CD4-positive, alpha-beta T cell (primary cell): ENCODE measurements around the gene GNA12. TPM values are rescaled to one million over a fixed set of nuclear protein-coding genes. Genes with fewer than 3 reads are reported as not detected.
A peak's percentile ranks its signal among the peaks of the same experiment; 100 is the strongest.

Experiments
- ATAC-seq: fragments of 200-7000 bp; cut with Tn5 transposase; one replicate; pipeline ENCODE4 v1.10.0; 2022; ENCODE audit warnings: mild to moderate bottlenecking; ENCODE audit not compliant: poor library complexity
- CTCF ChIA-PET: fragments of 350-600 bp; sonication (Branson Sonifier 250); formaldehyde crosslinking; loops from one replicate; lab custom pipeline; 2021; ENCODE audit warnings: antibody characterized with exemption, inconsistent platforms; lab: Charles Lee
- POLR2A ChIA-PET: fragments of 350-600 bp; sonication (Branson Sonifier 250); formaldehyde crosslinking; loops from one replicate; lab custom pipeline; 2021; ENCODE audit warnings: antibody characterized with exemption, inconsistent platforms; lab: Charles Lee
- DNase-seq, 14 experiments: peaks; one replicate each; pipeline ENCODE4 v3.0.0-alpha.2; 2013 to 2020; ENCODE audit warnings: mixed read lengths in 2 of 14
- H3K27ac ChIP-seq, 2 donors: one replicate each; pipeline versions ENCODE4 v1.5.1 to v1.7.0; 2013; ENCODE audit warnings: low read length in 2 of 2, low read depth in 1 of 2, mild to moderate bottlenecking in 1 of 2
- H3K27me3 ChIP-seq, 2 experiments: 1 replicate in 1 of 2; 2 replicates in 1 of 2; pipeline versions ENCODE4 v1.6.1 to v1.7.0; 2013; ENCODE audit warnings: low read length in 2 of 2, control low read depth in 1 of 2, mild to moderate bottlenecking in 1 of 2, moderate library complexity in 1 of 2; ENCODE audit not compliant: insufficient read depth in 2 of 2, control insufficient read depth in 1 of 2
- H3K36me3 ChIP-seq: one replicate; pipeline ENCODE4 v1.6.1; 2013; ENCODE audit warnings: low read length, control low read depth; ENCODE audit not compliant: insufficient read depth
- H3K4me1 ChIP-seq: one replicate; pipeline ENCODE4 v1.6.1; 2013; ENCODE audit warnings: low read length, control low read depth; ENCODE audit not compliant: insufficient read depth
- H3K4me3 ChIP-seq: one replicate; pipeline ENCODE4 v1.5.1; 2013; ENCODE audit warnings: mild to moderate bottlenecking, low read length, moderate library complexity
- H3K9me3 ChIP-seq, 2 experiments: 1 replicate in 1 of 2; 2 replicates in 1 of 2; pipeline versions ENCODE4 v1.6.1 to v1.7.0; 2013; ENCODE audit warnings: low read length in 2 of 2, mild to moderate bottlenecking in 2 of 2, control low read depth in 1 of 2, moderate library complexity in 1 of 2; ENCODE audit not compliant: control insufficient read depth in 1 of 2, insufficient read depth in 1 of 2
- H3K27ac Mint-ChIP-seq: one replicate; pipeline ENCODE4 v1.8.0; 2020; ENCODE audit warnings: mixed read lengths
- H3K27me3 Mint-ChIP-seq: one replicate; pipeline ENCODE4 v1.8.0; 2021; ENCODE audit warnings: mixed read lengths
- H3K36me3 Mint-ChIP-seq: one replicate; pipeline ENCODE4 v1.8.0; 2021; ENCODE audit warnings: low read depth, mixed read lengths
- H3K4me1 Mint-ChIP-seq: one replicate; pipeline ENCODE4 v1.8.0; 2021; ENCODE audit warnings: low read depth, mixed read lengths
- H3K4me3 Mint-ChIP-seq: one replicate; pipeline ENCODE4 v1.8.0; 2020; ENCODE audit warnings: mild to moderate bottlenecking, mixed read lengths
- H3K9me3 Mint-ChIP-seq: one replicate; pipeline ENCODE4 v1.8.0; 2020; ENCODE audit warnings: mixed read lengths
- intact Hi-C, 2 experiments: fragments of 100-400 bp; cut with DNase I in 1 of 2; cut with micrococcal nuclease in 1 of 2; formaldehyde crosslinking; loops; one replicate each; pipeline versions ENCODE4 v1.15.1 to v1.9.0; 2023 to 2025; cut with DNase I, micrococcal nuclease
- total RNA-seq, 174 experiments: library from RNA in 2 of 174; stranded (reverse) in 2 of 174; gene quantifications; one replicate each; pipeline ENCODE4 v1.2.3 and lab custom pipeline; 2021 to 2026
- TF ChIP-seq, protein P1 (sequence below): fragments of 200-600 bp; IDR thresholded peaks from one replicate; pipeline ENCODE4 v1.8.0; 2022; ENCODE audit warnings: antibody characterized with exemption, mild to moderate bottlenecking

The GNA12 gene
- total RNA-seq, 2 experiments from 2014 or later: 16.0 to 16.1 TPM

DNA sequence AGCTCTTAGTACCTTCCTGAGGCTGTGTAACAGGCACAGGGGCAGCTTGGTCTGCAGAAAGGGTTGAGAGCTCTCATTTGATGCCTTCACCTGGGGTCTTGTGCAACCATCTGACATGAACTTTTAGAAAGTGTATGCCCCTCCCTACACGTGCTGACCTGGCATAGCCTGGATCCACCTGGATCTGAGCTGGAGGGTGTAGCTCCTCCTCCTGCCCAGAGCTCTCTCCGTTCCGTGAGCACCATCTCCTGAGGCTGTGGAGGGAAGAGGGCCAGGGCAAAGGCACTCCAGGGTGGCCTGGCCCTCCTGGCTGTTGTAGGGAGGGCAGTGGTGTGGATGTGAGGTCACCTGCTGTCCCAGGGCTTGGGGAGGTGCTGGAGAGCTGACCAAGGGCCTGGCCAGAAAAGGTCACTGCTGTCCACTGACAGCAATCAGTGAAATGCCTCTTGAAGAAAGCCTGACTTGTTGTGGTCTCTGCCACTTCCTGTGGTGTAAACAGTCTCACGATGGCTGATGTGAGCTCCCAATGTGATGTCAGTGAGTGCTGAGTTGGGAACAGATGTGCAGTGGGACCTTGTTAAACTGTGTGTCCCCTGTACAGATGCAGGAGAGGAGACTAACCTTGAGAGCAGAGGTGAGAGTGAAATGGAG, 133.1 kb downstream of the GNA12 start:
- peaks cover 0 to 4% of the 10 kb centered on the region in 2 experiments for H3K9me3 ChIP-seq
- CTCF ChIA-PET: interaction anchor here (1.1 to 4.2 kb wide), 6 partner anchors 8 to 259 kb away, joined by 3 to 47 read pairs (median 16); no protein-coding TSS in a partner anchor
- POLR2A ChIA-PET: interaction anchor here (0.6 to 3.7 kb wide), 6 partner anchors 8 to 47 kb away, joined by 4 to 29 read pairs (median 7); no protein-coding TSS in a partner anchor
- no peaks in the 10 kb centered on the region for H3K27me3 ChIP-seq
- Mint-ChIP-seq H3K9me3 (no peaks in the 10 kb centered on the region), H3K36me3 (no peaks in the 10 kb centered on the region), H3K4me3 (peak overlapping the region; percentile 48), H3K27ac (peak overlapping the region; percentile 82), H3K27me3 (no peaks in the 10 kb centered on the region), H3K4me1 (peaks cover 46% of the 10 kb centered on the region)
- H3K27ac ChIP-seq: no peak overlapping the region
- TF ChIP-seq, protein P1, sequence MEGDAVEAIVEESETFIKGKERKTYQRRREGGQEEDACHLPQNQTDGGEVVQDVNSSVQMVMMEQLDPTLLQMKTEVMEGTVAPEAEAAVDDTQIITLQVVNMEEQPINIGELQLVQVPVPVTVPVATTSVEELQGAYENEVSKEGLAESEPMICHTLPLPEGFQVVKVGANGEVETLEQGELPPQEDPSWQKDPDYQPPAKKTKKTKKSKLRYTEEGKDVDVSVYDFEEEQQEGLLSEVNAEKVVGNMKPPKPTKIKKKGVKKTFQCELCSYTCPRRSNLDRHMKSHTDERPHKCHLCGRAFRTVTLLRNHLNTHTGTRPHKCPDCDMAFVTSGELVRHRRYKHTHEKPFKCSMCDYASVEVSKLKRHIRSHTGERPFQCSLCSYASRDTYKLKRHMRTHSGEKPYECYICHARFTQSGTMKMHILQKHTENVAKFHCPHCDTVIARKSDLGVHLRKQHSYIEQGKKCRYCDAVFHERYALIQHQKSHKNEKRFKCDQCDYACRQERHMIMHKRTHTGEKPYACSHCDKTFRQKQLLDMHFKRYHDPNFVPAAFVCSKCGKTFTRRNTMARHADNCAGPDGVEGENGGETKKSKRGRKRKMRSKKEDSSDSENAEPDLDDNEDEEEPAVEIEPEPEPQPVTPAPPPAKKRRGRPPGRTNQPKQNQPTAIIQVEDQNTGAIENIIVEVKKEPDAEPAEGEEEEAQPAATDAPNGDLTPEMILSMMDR: no peak
- DNase-seq (peak in 11 of 14 experiments; percentile 13 to 85 (median 36)), ATAC-seq (peak; percentile 52)
- H3K36me3 ChIP-seq: no peaks in the 10 kb centered on the region
- intact Hi-C loops: loop anchor here in 1 of 2 experiments (10.0 kb wide), 1 partner anchor 146 kb away; no protein-coding TSS in a partner anchor
- peak overlapping the region; percentile 48 for H3K4me3 ChIP-seq
- peaks cover 62% of the 10 kb centered on the region for H3K4me1 ChIP-seq

DNA sequence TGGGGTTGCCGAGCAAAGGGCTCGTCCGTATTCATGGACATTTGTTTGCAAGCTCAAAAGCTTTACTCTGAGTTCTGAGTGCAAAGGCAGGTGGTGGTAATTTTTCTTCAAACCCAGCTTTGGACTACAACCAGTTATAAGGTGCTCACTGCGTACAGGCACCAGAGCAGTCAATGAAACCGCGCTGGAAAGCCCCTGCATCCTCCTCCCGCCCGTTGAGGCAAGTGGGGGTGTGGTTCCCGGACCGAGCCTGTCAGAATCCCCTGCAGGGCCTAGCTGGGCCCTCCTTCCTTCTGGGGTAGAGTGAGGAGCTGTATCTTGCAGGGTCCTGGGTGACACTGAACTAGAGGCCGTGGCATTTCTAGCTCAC, 133.8 kb downstream of the GNA12 start:
- no peaks in the 10 kb centered on the region for H3K27me3 ChIP-seq
- intact Hi-C loops: loop anchor here in 1 of 2 experiments (10.0 kb wide), 1 partner anchor 145 kb away; no protein-coding TSS in a partner anchor
- CTCF ChIA-PET: interaction anchor here (0.6 to 4.2 kb wide), 18 partner anchors 9 to 1407 kb away, joined by 3 to 47 read pairs (median 4); no protein-coding TSS in a partner anchor
- H3K4me3 Mint-ChIP-seq: peak overlapping the region; percentile 74
- peaks cover 39% of the 10 kb centered on the region for H3K4me1 Mint-ChIP-seq
- H3K9me3 ChIP-seq: peaks cover 0 to 4% of the 10 kb centered on the region in 2 experiments
- no peaks in the 10 kb centered on the region for H3K36me3 Mint-ChIP-seq
- H3K4me1 ChIP-seq: peaks cover 54% of the 10 kb centered on the region
- H3K27ac ChIP-seq: no peak overlapping the region
- peak overlapping the region; percentile 48 for H3K4me3 ChIP-seq
- DNase-seq: peak in 13 of 14 experiments; percentile 20 to 84 (median 52)
- peak overlapping the region; percentile 82 for H3K27ac Mint-ChIP-seq
- TF ChIP-seq, protein P1: no peak
- peak; percentile 37 for ATAC-seq
- POLR2A ChIA-PET: interaction anchor here (0.9 to 3.7 kb wide), 7 partner anchors 8 to 199 kb away, joined by 3 to 29 read pairs (median 6); no protein-coding TSS in a partner anchor
- H3K27me3 Mint-ChIP-seq: no peaks in the 10 kb centered on the region
- H3K9me3 Mint-ChIP-seq: no peaks in the 10 kb centered on the region
- no peaks in the 10 kb centered on the region for H3K36me3 ChIP-seq

DNA sequence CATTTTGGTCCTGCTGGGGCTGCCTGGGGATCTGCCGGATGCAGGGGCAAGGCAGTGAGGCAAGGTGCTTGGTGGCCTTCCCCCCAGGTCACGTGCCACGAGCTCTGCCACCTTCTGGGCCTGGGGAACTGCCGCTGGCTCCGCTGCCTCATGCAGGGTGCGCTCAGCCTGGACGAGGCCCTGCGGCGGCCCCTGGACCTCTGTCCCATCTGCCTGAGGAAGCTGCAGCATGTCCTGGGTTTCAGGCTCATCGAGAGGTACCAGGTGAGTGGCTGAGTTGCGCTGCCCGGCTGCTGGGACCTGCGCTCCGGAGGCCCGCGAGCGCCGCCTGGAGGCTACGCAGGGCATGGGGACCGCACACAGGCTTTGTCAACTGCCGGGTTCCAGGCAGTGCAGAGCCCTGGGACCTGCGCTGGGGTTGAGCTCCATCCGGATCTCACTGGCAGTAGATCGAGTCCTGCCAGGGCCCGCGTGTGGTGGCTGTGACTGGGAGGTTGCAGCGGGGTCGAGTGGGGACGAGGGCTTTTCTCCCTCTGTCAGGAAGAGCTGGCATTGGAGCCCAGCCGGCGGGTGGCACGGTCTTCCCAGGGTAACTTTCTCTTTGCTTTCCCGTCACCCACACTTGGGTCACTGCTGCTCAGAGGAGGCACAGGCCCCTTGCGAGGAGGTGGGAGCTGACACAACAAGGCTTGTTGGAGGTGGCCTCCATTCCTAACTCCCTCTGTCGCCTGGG, 134.4 kb downstream of the GNA12 start:
- no peaks in the 10 kb centered on the region for H3K27me3 ChIP-seq
- Mint-ChIP-seq H3K36me3 (no peaks in the 10 kb centered on the region), H3K4me3 (peak overlapping the region; percentile 74), H3K4me1 (peaks cover 33% of the 10 kb centered on the region), H3K27me3 (no peaks in the 10 kb centered on the region), H3K9me3 (no peaks in the 10 kb centered on the region), H3K27ac (peak overlapping the region; percentile 82)
- intact Hi-C loops: loop anchor here (1.0 to 10.0 kb wide), 4 partner anchors 38 to 258 kb away; no protein-coding TSS in a partner anchor
- peak overlapping the region in 1 of 2 donors; percentile 9 for H3K27ac ChIP-seq
- H3K4me1 ChIP-seq: peaks cover 49% of the 10 kb centered on the region
- TF ChIP-seq, protein P1: peak; percentile 92
- H3K9me3 ChIP-seq: no peaks in the 10 kb centered on the region
- H3K36me3 ChIP-seq: no peaks in the 10 kb centered on the region
- ChIA-PET POLR2A (interaction anchor here (0.6 to 3.7 kb wide), 7 partner anchors 9 to 383 kb away, joined by 3 to 29 read pairs (median 6); no protein-coding TSS in a partner anchor), CTCF (interaction anchor here (0.6 to 4.2 kb wide), 20 partner anchors 9 to 1407 kb away, joined by 3 to 47 read pairs (median 4); no protein-coding TSS in a partner anchor)
- ATAC-seq (peak; percentile 79), DNase-seq (peak; percentile 61 to 88 (median 77))
- peak overlapping the region; percentile 48 for H3K4me3 ChIP-seq
